Fibroblast of gingiva (primary cell): ENCODE measurements around the gene SYT7.
A peak's percentile ranks its signal among the peaks of the same experiment; 100 is the strongest.

ENCODE experiments used
- DNase-seq: peaks from one replicate; pipeline ENCODE4 v3.0.0-alpha.2; 2011; ENCODE audit warnings: low read depth

SYT7 gene

GRCh38 chr11:61580271-61580888 is 496 bp downstream of the SYT7 start:
- no peak for DNase-seq

- DNase-seq, result no peak
These were observed 1.1 kb downstream of the SYT7 start for GRCh38 chr11:61579676-61580270.

- DNase-seq, result no peak
These were observed 1.8 kb downstream of the SYT7 start for GRCh38 chr11:61578819-61579675.

- peak; percentile 33 for DNase-seq
These were observed 3.3 kb downstream of the SYT7 start for GRCh38 chr11:61577383-61578118.

- DNase-seq, result no peak
These were observed 4.7 kb downstream of the SYT7 start for GRCh38 chr11:61575886-61576861.

GRCh38 chr11:61574611-61575010 is 6.3 kb downstream of the SYT7 start:
- DNase-seq, result no peak

GRCh38 chr11:61572913-61573312 is 8.0 kb downstream of the SYT7 start:
- no peak for DNase-seq

- no peak for DNase-seq
These were observed 9.0 kb downstream of the SYT7 start for GRCh38 chr11:61571869-61572268.

- no peak for DNase-seq
These were observed 9.5 kb downstream of the SYT7 start for GRCh38 chr11:61571337-61571736.

- no peak for DNase-seq
These were observed 11.2 kb downstream of the SYT7 start for GRCh38 chr11:61569701-61570100.

GRCh38 chr11:61569018-61569417 is 11.9 kb downstream of the SYT7 start:
- DNase-seq, result no peak

- DNase-seq, result peak; percentile 63
These were observed 13.4 kb downstream of the SYT7 start for GRCh38 chr11:61567286-61568061.

GRCh38 chr11:61564936-61565696 is 15.8 kb downstream of the SYT7 start:
- DNase-seq, result no peak

- DNase-seq, result no peak
These were observed 20.1 kb downstream of the SYT7 start for GRCh38 chr11:61560751-61561150.

- DNase-seq, result no peak
These were observed 24.3 kb downstream of the SYT7 start for GRCh38 chr11:61556621-61557020.

- DNase-seq, result no peak
These were observed 24.9 kb downstream of the SYT7 start for GRCh38 chr11:61555978-61556377.

GRCh38 chr11:61555051-61555969 is 25.6 kb downstream of the SYT7 start:
- no peak for DNase-seq

- no peak for DNase-seq
These were observed 26.5 kb downstream of the SYT7 start for GRCh38 chr11:61554172-61554988.
